ENCODE measurements around the gene PRAMEF1.
"Not testable (repeated sequence)": the region's sequence is repeated elsewhere in the genome, so short reads cannot be mapped to it uniquely, and the experiment has no call there.

The PRAMEF1 gene

GRCh38 chr1:12776801-12777557, 14.2 kb upstream of the PRAMEF1 start:
- DNase-seq (ENCODE audit: low spot score), result no peak

GRCh38 chr1:12778061-12778460, 13.1 kb upstream of the PRAMEF1 start:
- DNase-seq (ENCODE audit: low spot score), result no peak

GRCh38 chr1:12778907-12779306, 12.3 kb upstream of the PRAMEF1 start:
- DNase-seq (ENCODE audit: low spot score), result no peak

- DNase-seq (ENCODE audit: low spot score), result not testable (repeated sequence)
These were observed 9.7 kb upstream of the PRAMEF1 start for GRCh38 chr1:12781488-12781887.

- DNase-seq (ENCODE audit: low spot score), result not testable (repeated sequence)
These were observed 7.4 kb upstream of the PRAMEF1 start for GRCh38 chr1:12783783-12784182.

- DNase-seq (ENCODE audit: low spot score), result not testable (repeated sequence)
These were observed 6.5 kb upstream of the PRAMEF1 start for GRCh38 chr1:12784729-12785128.

GRCh38 chr1:12798911-12799310, 7.7 kb downstream of the PRAMEF1 start:
- no peak for DNase-seq (ENCODE audit: low spot score)

GRCh38 chr1:12799730-12800129, 8.5 kb downstream of the PRAMEF1 start:
- no peak for DNase-seq (ENCODE audit: low spot score)

- no peak for DNase-seq (ENCODE audit: low spot score)
These were observed 18.7 kb downstream of the PRAMEF1 start for GRCh38 chr1:12809933-12810332.

- DNase-seq (ENCODE audit: low spot score), result no peak
These were observed 19.7 kb downstream of the PRAMEF1 start for GRCh38 chr1:12810691-12811408.

- no peak for DNase-seq (ENCODE audit: low spot score)
These were observed 20.2 kb downstream of the PRAMEF1 start for GRCh38 chr1:12811409-12811784.

GRCh38 chr1:12819061-12819460, 27.9 kb downstream of the PRAMEF1 start:
- DNase-seq (ENCODE audit: low spot score), result not testable (repeated sequence)

GRCh38 chr1:12831310-12831709, 40.1 kb downstream of the PRAMEF1 start, which contains the start of gene PRAMEF11:
PRAMEF11 (minus strand) TSS chr1:12831410; CDS start chr1:12828789, 2,621 bp downstream.
- DNase-seq (ENCODE audit: low spot score), result not testable (repeated sequence)

GRCh38 chr1:12833251-12833650, 42.1 kb downstream of the PRAMEF1 start:
- DNase-seq (ENCODE audit: low spot score), result not testable (repeated sequence)

Measured in CD4-positive, alpha-beta T cell treated with Interleukin-6 at 100 ng/mL for 8 hours (primary cell).